HS-27A (cell line): Measurements from ENCODE around the gene ALB.

Experiments used
- DNase-seq: peaks from one replicate; pipeline ENCODE4 v3.0.0-alpha.2; 2012; ENCODE audit warnings: low read depth, missing footprints

ALB gene

GRCh38 chr4:73409012-73409862 is 5.2 kb downstream of the ALB start:
- no peak for DNase-seq

- no peak for DNase-seq
Measured at GRCh38 chr4:73409978-73410548, 6.0 kb downstream of the ALB start.

- no peak for DNase-seq
Measured at GRCh38 chr4:73410916-73411730, 7.0 kb downstream of the ALB start.

- no peak for DNase-seq
Measured at GRCh38 chr4:73411731-73412414, 7.8 kb downstream of the ALB start.

- DNase-seq = no peak
Measured at GRCh38 chr4:73413294-73413755, 9.2 kb downstream of the ALB start.

- DNase-seq = no peak
Measured at GRCh38 chr4:73414936-73415271, 10.8 kb downstream of the ALB start.

GRCh38 chr4:73415807-73416238 is 11.7 kb downstream of the ALB start:
- no peak for DNase-seq

GRCh38 chr4:73416423-73417087 is 12.5 kb downstream of the ALB start:
- DNase-seq = no peak

GRCh38 chr4:73417342-73417741 is 13.3 kb downstream of the ALB start:
- no peak for DNase-seq

GRCh38 chr4:73417973-73418372 is 13.9 kb downstream of the ALB start:
- DNase-seq = no peak

- DNase-seq = no peak
Measured at GRCh38 chr4:73418677-73419076, 14.6 kb downstream of the ALB start.

GRCh38 chr4:73419106-73420038 is 15.3 kb downstream of the ALB start:
- no peak for DNase-seq

- no peak for DNase-seq
Measured at GRCh38 chr4:73420615-73421014, 16.5 kb downstream of the ALB start.

- no peak for DNase-seq
Measured at GRCh38 chr4:73421708-73422457, 17.8 kb downstream of the ALB start.

- DNase-seq = no peak
Measured at GRCh38 chr4:73422458-73422752, 18.3 kb downstream of the ALB start.

- DNase-seq = no peak
Measured at GRCh38 chr4:73423184-73423583, 19.1 kb downstream of the ALB start.

- no peak for DNase-seq
Measured at GRCh38 chr4:73426666-73427065, 22.6 kb downstream of the ALB start.

- no peak for DNase-seq
Measured at GRCh38 chr4:73429118-73429517, 25.0 kb downstream of the ALB start.

- DNase-seq = no peak
Measured at GRCh38 chr4:73429826-73430587, 25.9 kb downstream of the ALB start.
